ENCODE measurements around the gene SLC35F5. TPM values are rescaled to one million over a fixed set of nuclear protein-coding genes. Genes with fewer than 3 reads are reported as not detected.
"Not testable (repeated sequence)": the region's sequence is repeated elsewhere in the genome, so short reads cannot be mapped to it uniquely, and the experiment has no call there.

The SLC35F5 gene
- total RNA-seq, 1 donor from 2014 or later: 29.0 TPM

GRCh38 chr2:113675875-113676274, 80.6 kb downstream of the SLC35F5 start:
- H3K27me3 Mint-ChIP-seq (ENCODE audit: insufficient read depth): peaks cover 6% of the 10 kb centered on the region
- H3K9me3 Mint-ChIP-seq: no peaks in the 10 kb centered on the region
- H3K4me1 Mint-ChIP-seq (ENCODE audit: low read depth): no peaks in the 10 kb centered on the region
- no peak overlapping the region for H3K4me3 Mint-ChIP-seq
- DNase-seq (ENCODE audit: low spot score): no peak
- no peaks in the 10 kb centered on the region for H3K36me3 Mint-ChIP-seq (ENCODE audit: low read depth)
- intact Hi-C loops (cut with micrococcal nuclease): no loop called here
- no peak overlapping the region for H3K27ac Mint-ChIP-seq

- Mint-ChIP-seq H3K36me3 (ENCODE audit: low read depth) (no peaks in the 10 kb centered on the region), H3K9me3 (no peaks in the 10 kb centered on the region), H3K4me1 (ENCODE audit: low read depth) (no peaks in the 10 kb centered on the region), H3K4me3 (no peak overlapping the region), H3K27me3 (ENCODE audit: insufficient read depth) (peaks cover 6% of the 10 kb centered on the region), H3K27ac (no peak overlapping the region)
- no peak for DNase-seq (ENCODE audit: low spot score)
- intact Hi-C loops (cut with micrococcal nuclease): no loop called here
Measured at GRCh38 chr2:113672326-113672932, 84.0 kb downstream of the SLC35F5 start.

- H3K36me3 Mint-ChIP-seq (ENCODE audit: low read depth); H3K27me3 Mint-ChIP-seq (ENCODE audit: insufficient read depth); H3K4me3 Mint-ChIP-seq; H3K9me3 Mint-ChIP-seq; DNase-seq (ENCODE audit: low spot score); H3K27ac Mint-ChIP-seq; intact Hi-C loops (cut with micrococcal nuclease); H3K4me1 Mint-ChIP-seq (ENCODE audit: low read depth): not testable (repeated sequence)
Measured at GRCh38 chr2:113669013-113669412, 87.4 kb downstream of the SLC35F5 start.

- H3K27me3 Mint-ChIP-seq (ENCODE audit: insufficient read depth); DNase-seq (ENCODE audit: low spot score); H3K4me3 Mint-ChIP-seq; intact Hi-C loops (cut with micrococcal nuclease); H3K9me3 Mint-ChIP-seq; H3K27ac Mint-ChIP-seq; H3K4me1 Mint-ChIP-seq (ENCODE audit: low read depth); H3K36me3 Mint-ChIP-seq (ENCODE audit: low read depth): not testable (repeated sequence)
Measured at GRCh38 chr2:113664761-113665533, 91.5 kb downstream of the SLC35F5 start.

- H3K27ac Mint-ChIP-seq; H3K4me3 Mint-ChIP-seq; H3K4me1 Mint-ChIP-seq (ENCODE audit: low read depth); DNase-seq (ENCODE audit: low spot score); H3K27me3 Mint-ChIP-seq (ENCODE audit: insufficient read depth); H3K36me3 Mint-ChIP-seq (ENCODE audit: low read depth); H3K9me3 Mint-ChIP-seq; intact Hi-C loops (cut with micrococcal nuclease): not testable (repeated sequence)
Measured at GRCh38 chr2:113663285-113664060, 93.0 kb downstream of the SLC35F5 start.

Other genes with a start within 250 kb of the SLC35F5 start
- 24.0 and 24.6 TPM in 2 replicates for gene RABL2A, start 129.4 kb downstream of the SLC35F5 start, total RNA-seq
- 440 and 451 TPM in 2 replicates for gene ACTR3, start 133.4 kb upstream of the SLC35F5 start, total RNA-seq

Measured in activated T-helper 1 cell treated with anti-CD3 and anti-CD28 coated beads, Interleukin-12 subunit alpha, Interleukin-12 subunit beta, Interleukin-2, Interleukin-4 antibody, amounts not matched to agents 30 ng/mL and 10 ng/mL and 1 ng/mL, durations not matched to agents 14 hours and 24 hours and 36 hours (primary cell).